NK-92 (cell line): ENCODE results near the gene IQCN.
A peak's percentile ranks its signal among the peaks of the same experiment; 100 is the strongest.

Source experiments
- DNase-seq: peaks from one replicate; lab custom pipeline; 2025; ENCODE audit not compliant: unreplicated experiment; lab: John Stamatoyannopoulos, UW

The IQCN gene

GRCh38 chr19:18274219-18274780 is at the start of gene IQCN:
IQCN (minus strand) TSS chr19:18274452; CDS start chr19:18269478, 4,974 bp downstream.
- DNase-seq = no peak

GRCh38 chr19:18322759-18323460 is 48.7 kb upstream of the IQCN start, which contains the start of gene LSM4:
LSM4 (minus strand) TSS chr19:18323076; CDS start chr19:18323020, 56 bp downstream.
- peak; percentile 89 for DNase-seq

DNA sequence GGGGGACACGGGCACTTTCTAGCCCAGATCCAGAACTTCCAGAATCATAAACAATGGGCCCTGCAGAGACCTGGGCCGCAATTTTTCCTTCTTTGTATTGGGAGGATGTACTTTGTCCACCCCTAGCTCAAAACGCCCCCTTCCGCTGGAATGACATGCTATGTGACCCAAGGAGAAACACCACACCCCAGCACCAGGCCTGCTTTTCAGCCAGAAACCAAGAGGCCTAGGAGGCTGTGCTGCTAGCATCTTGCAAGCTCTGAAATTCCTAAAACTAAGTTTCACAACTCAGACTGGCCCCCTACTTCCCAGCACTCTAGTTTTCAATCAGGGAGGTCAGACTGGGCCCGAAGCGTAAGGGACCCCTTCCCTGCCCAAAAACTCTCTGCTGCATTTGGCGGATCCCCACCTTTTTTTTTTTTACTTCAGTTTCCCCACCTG is 48.1 kb upstream of the IQCN start:
- DNase-seq = no peak

DNA sequence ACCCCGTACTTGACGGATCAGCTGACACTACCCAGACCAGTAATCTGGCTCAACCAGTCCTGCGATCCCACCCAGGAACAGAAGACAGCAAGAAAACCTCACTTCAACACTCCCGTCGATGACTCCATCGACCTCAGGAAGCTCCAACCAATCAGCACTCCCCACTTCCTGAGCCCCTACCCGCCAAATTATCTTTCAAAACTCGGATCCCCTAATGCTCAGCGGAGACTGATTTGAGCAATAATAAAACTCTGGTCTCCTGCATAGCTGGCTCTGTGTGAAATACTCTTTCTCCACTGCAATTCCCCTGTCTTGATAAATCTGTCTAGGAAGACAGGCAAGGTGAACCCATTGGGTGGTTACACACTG is 47.5 kb upstream of the IQCN start:
- no peak for DNase-seq

- DNase-seq = no peak
Measured at GRCh38 chr19:18320865-18321733, 46.8 kb upstream of the IQCN start.

- DNase-seq = no peak
Measured at GRCh38 chr19:18319591-18320135, 45.4 kb upstream of the IQCN start.

DNA sequence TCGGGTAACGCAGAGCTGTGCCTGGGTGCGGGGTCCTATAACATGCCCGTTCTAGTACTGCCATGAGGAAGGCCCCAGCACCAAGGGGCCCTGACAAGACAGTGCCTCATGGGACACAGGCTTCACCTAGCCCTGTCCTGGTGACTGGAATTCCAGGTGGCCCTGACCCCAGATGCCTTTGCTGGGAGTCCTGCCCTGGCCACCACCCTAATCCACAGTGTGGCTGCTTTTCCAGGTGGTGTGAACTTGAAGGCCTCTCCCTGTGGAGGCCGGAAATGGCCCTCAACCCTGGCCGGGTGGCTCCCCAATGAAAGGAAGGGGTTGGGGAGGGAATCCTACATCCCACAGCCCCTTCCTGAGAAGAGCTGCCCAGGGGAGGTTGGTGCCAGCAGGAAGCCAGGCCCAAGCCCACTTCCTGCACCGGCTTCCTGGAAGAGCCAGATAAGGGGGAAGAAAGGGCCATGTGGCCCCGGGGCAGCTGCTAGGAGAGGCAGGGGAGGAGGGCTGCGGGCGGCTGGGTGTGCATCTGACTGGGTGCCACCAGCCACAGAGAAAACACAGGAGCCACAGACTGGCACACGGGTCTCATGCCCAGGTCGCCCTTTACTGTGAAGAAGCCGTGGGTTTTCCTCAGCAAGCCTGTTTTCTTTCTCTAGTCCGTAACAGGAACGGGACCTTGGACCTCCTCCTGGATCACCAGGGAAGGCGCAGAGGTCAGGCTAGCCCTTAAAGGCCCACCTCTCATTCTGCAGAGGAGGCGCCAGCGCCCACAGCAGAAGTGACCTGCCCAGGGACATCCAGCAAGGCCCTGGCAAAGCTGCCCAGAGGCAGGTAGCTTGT is 43.9 kb upstream of the IQCN start:
- no peak for DNase-seq

GRCh38 chr19:18313398-18313797 is 39.1 kb upstream of the IQCN start:
- no peak for DNase-seq

- DNase-seq = no peak
Measured at GRCh38 chr19:18312092-18312534, 37.9 kb upstream of the IQCN start.

GRCh38 chr19:18311502-18312091 is 37.3 kb upstream of the IQCN start:
- no peak for DNase-seq

- DNase-seq = no peak
Measured at GRCh38 chr19:18310966-18311365, 36.7 kb upstream of the IQCN start.

GRCh38 chr19:18310118-18310909 is 36.1 kb upstream of the IQCN start:
- no peak for DNase-seq

- DNase-seq = no peak
Measured at GRCh38 chr19:18309525-18310064, 35.3 kb upstream of the IQCN start.

- no peak for DNase-seq
Measured at GRCh38 chr19:18308948-18309325, 34.7 kb upstream of the IQCN start.

- DNase-seq = no peak
Measured at GRCh38 chr19:18308051-18308947, 34.0 kb upstream of the IQCN start.

DNA sequence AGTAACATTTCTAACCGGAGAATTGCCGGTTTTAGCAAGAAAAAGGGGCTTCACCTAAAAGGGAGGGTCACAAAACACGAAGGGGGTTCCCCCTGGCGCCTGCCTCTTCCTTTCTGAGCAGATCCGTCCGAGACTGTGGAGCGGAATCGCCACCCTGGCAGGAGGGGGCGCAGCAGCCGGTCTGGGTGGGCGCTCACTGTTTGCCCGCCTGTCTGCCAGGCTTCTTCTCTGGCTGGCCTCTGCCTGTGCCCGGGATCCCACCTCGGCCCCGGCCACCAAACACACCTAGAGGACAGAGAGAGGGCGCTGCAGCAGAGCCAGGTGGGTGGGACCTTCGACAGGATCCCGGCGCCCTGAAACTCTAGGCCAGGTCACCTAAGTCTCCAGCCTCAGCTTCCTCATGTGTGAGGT is 33.0 kb upstream of the IQCN start:
- no peak for DNase-seq

DNA sequence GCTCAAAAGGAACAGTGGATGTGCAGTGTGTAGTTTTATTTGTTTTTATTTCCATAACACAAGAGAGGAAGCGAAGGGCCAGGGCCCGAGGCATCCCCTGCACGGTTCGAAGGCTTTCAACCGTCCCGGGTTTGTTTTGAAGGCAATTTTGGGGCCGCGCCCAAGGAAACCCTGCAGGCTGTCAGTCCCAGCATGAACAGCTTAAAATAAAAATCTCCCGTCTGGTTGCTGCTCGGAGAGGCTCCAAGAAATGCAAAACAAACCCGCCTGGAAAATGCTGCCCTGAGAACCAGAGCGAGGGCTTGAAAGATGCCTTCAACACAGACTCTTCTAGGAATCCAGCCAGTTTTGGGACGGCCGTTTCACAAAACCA is 32.6 kb upstream of the IQCN start:
- no peak for DNase-seq

- DNase-seq = no peak
Measured at GRCh38 chr19:18306209-18306887, 32.1 kb upstream of the IQCN start.
